ENCODE data around the gene PHIP. TPM values are rescaled to one million over a fixed set of nuclear protein-coding genes. Genes with fewer than 3 reads are reported as not detected.

The PHIP gene
- total and polyA plus RNA-seq, 9 of the 15 experiments (the other 6 are each of a cell fraction or from before 2014, with no cell fraction given): 8.1 to 36.3 (median 16.5) TPM

- TF ChIP-seq ZNF609 (CRISPR knock-in tag; IDR thresholded peaks at IDR 0.05; ENCODE audit: borderline replicate concordance) (no peak), ESRRA (IDR thresholded peaks at IDR 0.05; ENCODE audit: borderline replicate concordance, low read depth) (no peak), CXXC5 (CRISPR knock-in tag; IDR thresholded peaks at IDR 0.05) (no peak), ESRRB (CRISPR knock-in tag; IDR thresholded peaks at IDR 0.05; ENCODE audit: borderline replicate concordance) (no peak), MAFG (tag; conservative IDR thresholded peaks at IDR 0.05) (0 out of 2 replicates have a peak, but pooled peaks have one; percentile 11), ZNF316 (IDR thresholded peaks at IDR 0.05) (peak; percentile 79), ELK1 (CRISPR knock-in tag; IDR thresholded peaks at IDR 0.05) (no peak), FOXJ3 (CRISPR knock-in tag; IDR thresholded peaks at IDR 0.05) (no peak), PYGO2 (tag; IDR thresholded peaks at IDR 0.05) (no peak), ZNF431 (CRISPR knock-in tag; IDR thresholded peaks at IDR 0.05) (no peak)
These were observed 84.1 kb downstream of the PHIP start (continued) for GRCh38 chr6:78993955-78994354.

All from K562 (cell line).